ENCODE results near the gene KATNAL1. TPM values are rescaled to one million over a fixed set of nuclear protein-coding genes. Genes with fewer than 3 reads are reported as not detected.
"Not testable (repeated sequence)": the region's sequence is repeated elsewhere in the genome, so short reads cannot be mapped to it uniquely, and the experiment has no call there.

The KATNAL1 gene
- total and polyA plus RNA-seq, 8 donors, result 1.2 to 24.2 (median 4.2) TPM

DNA sequence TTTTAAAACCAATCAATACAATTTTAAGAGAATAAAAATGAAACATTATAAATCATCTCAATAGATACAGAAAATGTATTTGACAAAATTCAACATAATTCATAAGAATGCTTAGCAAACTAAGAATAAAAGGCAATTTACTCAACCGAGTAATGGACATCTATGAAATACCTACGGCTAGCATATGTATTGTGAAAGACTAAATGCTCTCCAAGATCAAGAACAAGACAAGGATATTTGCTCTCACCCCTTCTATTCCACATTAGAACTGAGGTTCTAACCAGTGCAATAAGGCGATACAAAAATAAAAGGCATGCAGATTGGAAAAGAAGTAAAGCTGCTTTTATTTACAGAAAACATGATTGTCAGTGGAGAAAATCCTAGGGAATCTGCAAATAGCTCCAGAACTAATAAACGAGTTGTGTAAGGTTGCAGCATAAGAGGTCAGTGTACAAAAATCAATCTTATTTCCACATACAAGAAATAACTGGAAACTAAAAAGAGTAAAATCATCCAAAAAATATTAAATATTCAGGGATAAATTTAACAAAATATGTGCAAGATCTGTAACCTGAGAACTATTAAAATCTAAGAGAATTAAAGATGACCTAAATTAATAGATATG is 16.4 kb downstream of the KATNAL1 start:
- no peak for TF ChIP-seq POLR2AphosphoS5 (IDR thresholded peaks at IDR 0.05)
- TF ChIP-seq POLR2A (IDR thresholded peaks at IDR 0.05), result no peak
- TF ChIP-seq EP300 (IDR thresholded peaks at IDR 0.05), result no peak
- TF ChIP-seq, protein P1, sequence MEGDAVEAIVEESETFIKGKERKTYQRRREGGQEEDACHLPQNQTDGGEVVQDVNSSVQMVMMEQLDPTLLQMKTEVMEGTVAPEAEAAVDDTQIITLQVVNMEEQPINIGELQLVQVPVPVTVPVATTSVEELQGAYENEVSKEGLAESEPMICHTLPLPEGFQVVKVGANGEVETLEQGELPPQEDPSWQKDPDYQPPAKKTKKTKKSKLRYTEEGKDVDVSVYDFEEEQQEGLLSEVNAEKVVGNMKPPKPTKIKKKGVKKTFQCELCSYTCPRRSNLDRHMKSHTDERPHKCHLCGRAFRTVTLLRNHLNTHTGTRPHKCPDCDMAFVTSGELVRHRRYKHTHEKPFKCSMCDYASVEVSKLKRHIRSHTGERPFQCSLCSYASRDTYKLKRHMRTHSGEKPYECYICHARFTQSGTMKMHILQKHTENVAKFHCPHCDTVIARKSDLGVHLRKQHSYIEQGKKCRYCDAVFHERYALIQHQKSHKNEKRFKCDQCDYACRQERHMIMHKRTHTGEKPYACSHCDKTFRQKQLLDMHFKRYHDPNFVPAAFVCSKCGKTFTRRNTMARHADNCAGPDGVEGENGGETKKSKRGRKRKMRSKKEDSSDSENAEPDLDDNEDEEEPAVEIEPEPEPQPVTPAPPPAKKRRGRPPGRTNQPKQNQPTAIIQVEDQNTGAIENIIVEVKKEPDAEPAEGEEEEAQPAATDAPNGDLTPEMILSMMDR (IDR thresholded peaks at IDR 0.05), result no peak
- no peak overlapping the region for H3K27ac ChIP-seq
- no peaks in the 10 kb centered on the region for H3K27me3 ChIP-seq
- H3K4me3 ChIP-seq, result no peak overlapping the region
- intact Hi-C loops (cut with DNase I; ENCODE audit: low total_unique reads), result no loop called here
- DNase-seq, result no peak
- H3K36me3 ChIP-seq, result no peaks in the 10 kb centered on the region
- H3K9me3 ChIP-seq, result no peaks in the 10 kb centered on the region
- H3K4me1 ChIP-seq, result peaks cover 0 to 33% (median 9%) of the 10 kb centered on the region in 4 donors
- WGBS, 5 donors, result 81 to 93% (median 85%) methylated on average over 4 of the region's 4 CpGs

DNA sequence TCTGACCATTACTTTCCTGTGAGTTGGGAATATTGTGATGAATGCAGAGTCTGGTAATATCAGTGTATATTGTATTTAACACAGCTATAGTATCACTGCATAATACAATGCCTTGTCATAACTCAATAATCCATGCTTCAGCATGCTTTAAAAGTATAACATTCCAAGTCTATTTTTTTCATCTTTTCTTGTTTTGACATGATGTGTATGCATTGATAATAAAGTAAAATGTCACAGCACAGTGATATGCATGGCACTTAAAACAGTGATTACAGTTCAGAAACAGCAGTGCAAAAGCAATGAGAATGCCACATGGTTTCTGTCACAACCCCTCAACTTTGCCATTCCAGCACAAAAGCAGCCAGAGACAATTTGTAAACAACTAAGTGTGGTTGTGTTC is 17.8 kb downstream of the KATNAL1 start:
- TF ChIP-seq POLR2A (IDR thresholded peaks at IDR 0.05), result no peak
- no peak for TF ChIP-seq EP300 (IDR thresholded peaks at IDR 0.05)
- TF ChIP-seq, protein P1 (IDR thresholded peaks at IDR 0.05), result no peak
- TF ChIP-seq POLR2AphosphoS5 (IDR thresholded peaks at IDR 0.05), result no peak
- no peaks in the 10 kb centered on the region for H3K27me3 ChIP-seq
- H3K4me1 ChIP-seq, result peaks cover 0 to 29% (median 8%) of the 10 kb centered on the region in 4 donors
- no peak overlapping the region for H3K27ac ChIP-seq
- intact Hi-C loops (cut with DNase I; ENCODE audit: low total_unique reads), result no loop called here
- no peaks in the 10 kb centered on the region for H3K9me3 ChIP-seq
- no peaks in the 10 kb centered on the region for H3K36me3 ChIP-seq
- DNase-seq, result no peak
- no peak overlapping the region for H3K4me3 ChIP-seq

DNA sequence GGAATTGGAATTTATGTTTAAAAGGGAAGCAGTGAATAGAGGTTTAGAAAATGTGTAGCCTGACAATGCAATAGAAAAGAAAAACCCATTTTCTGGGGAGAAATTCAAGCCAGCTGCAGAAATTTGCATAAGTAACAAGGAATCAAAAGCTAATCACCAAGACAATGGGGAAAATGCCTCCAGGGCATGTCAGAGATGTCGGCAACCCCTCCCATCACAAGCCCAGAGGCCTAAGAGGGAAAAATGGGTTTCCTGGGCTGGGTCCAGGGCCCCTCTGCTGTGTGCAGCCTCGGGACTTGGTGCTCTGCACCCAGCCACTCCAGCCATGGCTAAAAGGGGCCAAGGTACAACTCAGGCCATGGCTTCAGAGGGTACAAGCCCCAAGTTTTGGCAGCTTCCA is 21.3 kb downstream of the KATNAL1 start:
- H3K27ac ChIP-seq; intact Hi-C loops (cut with DNase I; ENCODE audit: low total_unique reads); H3K9me3 ChIP-seq; H3K27me3 ChIP-seq; H3K36me3 ChIP-seq; DNase-seq; H3K4me3 ChIP-seq: not testable (repeated sequence)
- peaks cover 0 to 23% (median 5%) of the 10 kb centered on the region in 4 donors for H3K4me1 ChIP-seq
- WGBS, 5 donors, result 86 to 100% (median 94%) methylated on average over 1 to 2 of the region's 2 CpGs

DNA sequence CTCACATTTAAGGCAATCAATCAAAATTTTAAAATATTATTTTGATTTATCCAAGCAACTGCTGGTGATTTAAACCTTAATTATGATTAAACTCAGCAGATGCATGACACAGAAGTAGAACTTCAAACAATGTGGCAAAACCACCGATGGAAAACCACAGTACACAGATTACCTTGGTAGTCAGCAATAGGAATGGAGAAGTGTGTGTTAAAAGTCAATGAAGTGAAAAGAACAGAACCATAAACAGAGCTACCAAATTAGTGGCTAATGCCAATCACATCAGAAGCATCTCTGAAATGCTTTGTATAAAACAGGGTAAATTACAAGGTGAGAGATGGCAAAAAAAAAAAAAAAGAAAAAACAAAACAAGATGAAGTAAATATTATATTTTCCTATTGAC is 31.2 kb downstream of the KATNAL1 start:
- peaks cover 0 to 19% (median 8%) of the 10 kb centered on the region in 4 donors for H3K36me3 ChIP-seq
- no peaks in the 10 kb centered on the region for H3K4me1 ChIP-seq
- TF ChIP-seq, protein P1 (IDR thresholded peaks at IDR 0.05), result no peak
- TF ChIP-seq EP300 (IDR thresholded peaks at IDR 0.05) (no peak), POLR2AphosphoS5 (IDR thresholded peaks at IDR 0.05) (no peak), POLR2A (IDR thresholded peaks at IDR 0.05) (no peak)
- H3K27me3 ChIP-seq, result no peaks in the 10 kb centered on the region
- no peak for DNase-seq
- no peak overlapping the region for H3K27ac ChIP-seq
- intact Hi-C loops (cut with DNase I; ENCODE audit: low total_unique reads), result no loop called here
- H3K4me3 ChIP-seq, result no peak overlapping the region
- no peaks in the 10 kb centered on the region for H3K9me3 ChIP-seq
- 76 to 93% (median 87%) methylated on average over 1 of the region's 1 CpG for WGBS, 5 donors

DNA sequence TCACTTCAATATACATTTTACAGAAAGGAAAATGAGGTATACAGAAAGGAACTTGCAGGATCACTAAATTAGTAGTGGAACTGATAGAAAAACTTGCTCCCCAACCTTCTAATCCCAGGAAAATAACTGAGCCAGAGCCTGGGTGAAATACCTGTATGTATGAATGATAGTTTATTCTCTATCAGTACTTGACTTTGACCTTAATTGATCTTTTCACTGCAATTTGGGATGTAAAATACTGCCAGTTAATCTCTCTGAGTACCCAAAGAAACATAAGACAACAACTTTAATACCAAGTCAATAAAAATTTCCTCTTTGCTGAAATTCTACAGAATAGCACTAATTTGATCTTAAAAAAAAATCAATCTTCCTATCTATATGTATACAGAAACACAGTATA is 33.3 kb downstream of the KATNAL1 start:
- Histone ChIP-seq H3K4me1 (no peaks in the 10 kb centered on the region), H3K9me3 (no peaks in the 10 kb centered on the region), H3K4me3 (no peak overlapping the region), H3K36me3 (peaks cover 0 to 13% (median 3%) of the 10 kb centered on the region in 4 donors), H3K27me3 (no peaks in the 10 kb centered on the region), H3K27ac (no peak overlapping the region)
- no peak for TF ChIP-seq EP300 (IDR thresholded peaks at IDR 0.05)
- no peak for TF ChIP-seq POLR2A (IDR thresholded peaks at IDR 0.05)
- no peak for TF ChIP-seq POLR2AphosphoS5 (IDR thresholded peaks at IDR 0.05)
- TF ChIP-seq, protein P1 (IDR thresholded peaks at IDR 0.05), result no peak
- DNase-seq, result no peak
- intact Hi-C loops (cut with DNase I; ENCODE audit: low total_unique reads), result no loop called here

GRCh38 chr13:30270035-30270434 is 37.3 kb downstream of the KATNAL1 start:
- H3K36me3 ChIP-seq; intact Hi-C loops (cut with DNase I; ENCODE audit: low total_unique reads); DNase-seq; H3K27ac ChIP-seq; H3K9me3 ChIP-seq; H3K4me3 ChIP-seq; H3K4me1 ChIP-seq; H3K27me3 ChIP-seq: not testable (repeated sequence)
- 94 to 98% (median 94%) methylated on average over 8 to 22 of the region's 31 CpGs; no CpG with 5 or more reads in 1 of the 5 donors for WGBS, 5 donors
